ENCODE data around the gene DDRGK1.

Gene DDRGK1

DNA sequence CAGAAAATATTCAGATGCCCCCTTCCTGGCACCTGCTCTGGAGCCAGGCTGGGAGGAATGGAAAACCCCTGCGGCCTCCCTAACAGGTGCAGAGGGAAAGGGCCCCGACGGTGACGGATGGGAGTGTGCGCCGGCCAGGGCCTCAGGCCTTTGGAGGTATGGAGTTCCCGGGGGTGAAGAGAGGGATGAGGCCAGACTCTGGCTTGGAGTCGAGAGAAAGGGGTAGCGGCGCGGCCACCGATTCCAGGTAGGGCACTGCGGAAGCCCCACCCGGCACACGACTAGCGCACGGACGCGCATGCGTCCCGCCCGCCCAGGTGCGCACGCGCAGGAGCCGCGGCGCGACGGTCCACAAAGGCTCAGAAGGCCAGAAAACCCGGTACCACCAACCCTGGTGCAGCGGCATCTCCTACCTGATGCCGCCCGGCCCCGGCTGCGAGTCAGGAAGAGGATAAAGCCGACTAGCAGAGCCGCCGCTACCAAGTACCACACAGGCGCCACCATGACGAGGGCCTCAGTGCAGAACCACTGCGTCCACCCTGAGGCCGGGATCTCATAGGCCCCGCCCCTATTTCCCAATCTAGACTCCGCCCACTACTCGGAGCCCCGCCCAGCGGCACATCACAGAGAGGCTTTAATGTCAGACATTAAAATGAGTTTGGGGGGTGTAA lies at the start of gene DDRGK1:
Gene DDRGK1 (minus strand): TSS at position 559 of the 671 bp plus-strand sequence. CDS start 55 bp downstream, at position 504.
- DNase-seq (ENCODE audit: low read depth), result no peak

DNA sequence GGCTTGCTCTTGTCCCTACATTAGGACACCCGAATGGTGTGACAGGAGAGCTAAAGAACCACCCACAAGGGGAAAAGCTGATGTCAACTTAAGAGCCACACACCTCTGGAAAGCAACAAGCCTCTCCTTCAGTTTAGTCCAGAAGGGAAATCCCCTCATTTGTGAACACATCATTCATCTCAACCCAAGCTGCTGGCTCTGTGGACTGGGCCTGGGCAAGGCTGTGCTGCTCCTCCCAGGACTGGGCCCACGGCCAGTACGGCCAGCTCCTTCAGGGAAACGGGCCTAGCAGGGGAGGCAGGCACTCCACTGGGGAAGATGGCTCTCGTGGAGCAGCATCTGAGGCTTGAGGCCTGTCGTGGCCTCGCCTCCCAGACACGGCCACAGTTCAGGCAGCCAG lies 47.3 kb upstream of the DDRGK1 start:
- DNase-seq (ENCODE audit: low read depth), result no peak

DNA sequence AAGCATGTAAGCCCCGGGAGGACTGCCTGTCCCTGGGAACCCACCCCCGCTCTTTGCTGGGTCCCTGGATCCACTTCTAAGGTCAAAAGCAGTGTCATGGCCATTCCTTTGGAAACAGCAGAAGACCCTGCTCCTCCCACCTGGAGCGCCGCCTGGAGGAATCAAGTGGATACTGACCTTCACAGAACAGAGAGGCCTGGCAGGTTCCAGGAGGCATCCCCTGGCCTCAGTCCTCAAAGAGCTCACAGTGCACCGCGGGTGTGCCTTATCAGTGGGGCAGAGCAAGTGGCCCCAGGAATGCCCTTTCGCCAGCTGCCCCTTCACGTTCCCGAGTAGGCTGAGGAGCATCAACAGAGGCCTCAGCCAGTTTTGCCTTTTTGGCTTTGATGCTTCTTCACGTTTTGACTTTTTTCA lies 45.6 kb upstream of the DDRGK1 start:
- DNase-seq (ENCODE audit: low read depth), result no peak

DNA sequence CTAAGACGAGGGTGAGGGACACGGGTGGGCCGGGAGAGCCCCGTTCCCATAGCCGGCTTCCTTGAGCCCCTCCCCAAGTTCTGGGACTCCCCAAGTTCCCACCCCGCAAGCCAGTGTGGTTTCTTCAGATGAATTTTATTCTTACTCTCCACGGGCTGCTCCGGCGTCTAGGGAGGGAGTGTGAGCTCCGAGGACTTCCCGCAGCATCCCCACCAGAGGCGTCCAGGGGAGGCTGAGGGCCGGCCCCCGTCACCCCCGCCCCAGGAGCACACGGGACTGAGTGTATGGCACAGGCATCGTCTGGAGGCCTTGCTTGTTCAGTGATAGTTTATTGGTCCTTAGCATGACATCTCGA lies 44.5 kb upstream of the DDRGK1 start:
- DNase-seq (ENCODE audit: low read depth), result no peak

DNA sequence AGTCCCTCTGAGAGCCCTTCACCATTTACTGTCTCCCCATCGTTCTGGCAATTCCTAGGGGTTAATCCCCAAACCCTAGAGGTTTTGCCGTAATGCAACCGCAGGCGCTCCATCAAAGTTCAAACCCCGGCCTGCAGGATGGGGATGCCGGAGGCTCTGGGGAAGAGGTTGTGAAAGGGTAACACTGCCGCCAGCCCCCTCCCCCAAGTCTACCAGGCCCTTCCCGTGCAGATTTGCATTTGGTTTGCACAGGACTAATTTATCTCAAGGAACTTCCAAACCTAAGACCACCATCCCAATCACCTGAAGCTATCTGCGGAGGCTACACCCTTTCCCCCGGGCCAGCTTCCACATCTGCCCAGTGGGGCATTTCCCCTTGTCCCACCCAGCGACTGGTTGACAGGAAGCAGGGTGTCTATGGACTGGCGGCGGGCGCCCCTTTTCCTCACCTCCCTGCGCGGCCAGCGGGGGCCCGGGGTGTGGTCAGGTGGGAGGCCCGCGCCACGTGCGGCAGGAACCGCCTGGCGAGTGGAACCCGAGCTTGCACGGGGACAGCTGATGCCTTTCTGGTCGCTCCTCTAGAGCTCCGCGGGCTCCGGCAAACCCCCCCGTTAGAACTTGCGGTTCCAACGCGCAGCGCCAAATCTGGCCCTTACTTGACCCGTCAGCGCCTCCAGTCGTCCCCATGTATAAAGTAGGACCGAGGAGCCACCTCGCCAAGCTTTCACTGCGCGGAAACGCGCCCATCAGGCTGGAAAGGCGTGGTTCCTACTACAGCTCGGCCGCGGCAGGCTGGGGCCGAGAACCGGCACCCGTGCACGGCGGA lies 43.9 kb upstream of the DDRGK1 start:
- DNase-seq (ENCODE audit: low read depth), result no peak

DNA sequence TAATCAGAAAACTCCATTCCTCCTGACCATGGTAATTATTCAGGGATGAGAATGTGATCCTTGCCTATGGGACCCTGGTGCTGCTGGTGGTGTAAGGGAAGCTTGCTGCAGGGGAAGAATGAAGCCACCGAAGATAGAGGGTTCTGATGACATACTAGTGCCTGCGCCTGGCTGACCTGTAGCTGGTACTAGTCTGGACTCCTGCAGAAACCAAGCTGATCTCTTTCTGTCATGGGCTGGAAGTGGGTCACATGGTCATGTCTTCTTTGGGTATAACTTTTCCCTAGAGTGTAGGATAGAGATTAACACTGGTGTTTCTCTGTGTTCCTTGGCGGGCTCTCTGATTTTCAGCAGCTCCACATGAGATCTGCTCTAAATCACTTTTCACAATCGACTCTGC lies 43.2 kb upstream of the DDRGK1 start:
- no peak for DNase-seq (ENCODE audit: low read depth)

DNA sequence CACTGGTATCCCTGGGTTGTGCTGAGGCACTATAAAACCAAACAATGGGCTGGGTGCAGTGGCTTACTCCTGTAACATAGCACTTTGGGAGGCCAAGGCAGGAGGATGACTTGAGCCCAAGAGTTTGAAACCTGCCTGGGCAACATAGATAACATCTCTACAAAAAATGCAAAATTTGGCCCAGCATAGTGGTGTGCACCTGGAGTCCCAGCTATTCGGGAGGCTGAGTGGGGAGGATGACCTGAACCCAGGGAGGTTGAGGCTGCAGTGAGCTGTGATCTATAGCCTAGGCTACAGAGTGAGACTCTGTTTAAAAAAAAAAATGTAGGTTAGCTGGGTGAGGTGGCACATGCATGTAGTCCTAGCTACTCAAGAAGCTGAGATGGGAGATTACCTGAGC lies 42.2 kb upstream of the DDRGK1 start:
- no peak for DNase-seq (ENCODE audit: low read depth)

DNA sequence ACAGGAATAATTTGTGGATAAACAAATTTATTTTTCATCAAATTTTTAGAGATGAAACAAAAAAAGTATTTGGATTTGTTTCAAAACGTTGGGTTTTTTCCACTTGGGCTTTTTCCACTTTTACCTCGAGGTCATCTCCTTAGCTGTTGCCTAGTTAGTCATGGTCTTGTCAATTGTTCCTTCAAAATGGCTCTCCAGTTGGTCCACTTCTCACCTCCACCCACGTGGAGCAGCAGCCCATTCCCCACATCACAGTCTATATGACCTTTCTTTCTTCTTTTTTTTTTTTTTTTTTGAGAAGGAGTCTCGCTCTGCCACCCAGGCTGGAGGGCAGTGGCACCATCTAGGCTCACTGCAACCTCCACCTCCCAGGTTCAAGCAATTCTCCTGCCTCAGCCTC lies 41.2 kb upstream of the DDRGK1 start:
- DNase-seq (ENCODE audit: low read depth), result no peak

DNA sequence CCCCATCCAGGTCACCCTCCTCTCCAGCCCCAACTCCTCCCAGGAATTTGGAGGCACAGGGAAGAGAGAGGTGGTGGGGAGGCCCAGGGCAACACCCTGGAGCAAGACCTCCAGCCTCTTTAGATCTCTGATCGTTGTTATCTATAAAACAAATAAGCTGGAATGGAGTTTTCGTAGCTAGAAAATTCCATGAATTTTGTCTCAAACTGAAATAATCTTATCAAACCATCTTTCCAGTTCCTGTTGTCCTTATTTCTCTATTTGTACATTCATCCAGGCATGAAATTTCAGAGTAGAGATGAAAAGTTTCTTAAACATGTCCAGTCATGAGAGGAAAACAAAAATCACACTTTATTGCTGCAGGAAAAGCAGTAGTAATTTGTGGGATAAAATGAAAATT lies 40.7 kb upstream of the DDRGK1 start:
- no peak for DNase-seq (ENCODE audit: low read depth)

DNA sequence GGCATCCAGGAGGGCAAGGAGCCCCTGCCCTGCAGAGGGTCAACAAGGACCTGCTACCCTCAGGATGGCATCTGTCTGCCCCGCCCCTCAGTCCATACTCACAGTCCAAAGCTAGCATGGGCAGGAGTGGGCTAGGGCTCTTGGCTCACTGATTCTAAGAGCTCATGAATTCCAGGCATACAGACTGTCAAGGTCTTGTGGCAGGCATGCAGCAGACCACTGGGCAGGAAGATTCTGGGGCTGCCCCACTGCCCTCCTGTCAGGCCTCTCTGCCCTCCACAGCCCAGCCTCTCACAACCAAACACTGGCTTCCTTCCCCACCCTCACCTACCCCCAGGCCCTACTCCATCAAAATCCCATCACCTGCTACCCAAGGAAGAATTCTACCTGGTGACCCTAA lies 40.1 kb upstream of the DDRGK1 start:
- no peak for DNase-seq (ENCODE audit: low read depth)

DNA sequence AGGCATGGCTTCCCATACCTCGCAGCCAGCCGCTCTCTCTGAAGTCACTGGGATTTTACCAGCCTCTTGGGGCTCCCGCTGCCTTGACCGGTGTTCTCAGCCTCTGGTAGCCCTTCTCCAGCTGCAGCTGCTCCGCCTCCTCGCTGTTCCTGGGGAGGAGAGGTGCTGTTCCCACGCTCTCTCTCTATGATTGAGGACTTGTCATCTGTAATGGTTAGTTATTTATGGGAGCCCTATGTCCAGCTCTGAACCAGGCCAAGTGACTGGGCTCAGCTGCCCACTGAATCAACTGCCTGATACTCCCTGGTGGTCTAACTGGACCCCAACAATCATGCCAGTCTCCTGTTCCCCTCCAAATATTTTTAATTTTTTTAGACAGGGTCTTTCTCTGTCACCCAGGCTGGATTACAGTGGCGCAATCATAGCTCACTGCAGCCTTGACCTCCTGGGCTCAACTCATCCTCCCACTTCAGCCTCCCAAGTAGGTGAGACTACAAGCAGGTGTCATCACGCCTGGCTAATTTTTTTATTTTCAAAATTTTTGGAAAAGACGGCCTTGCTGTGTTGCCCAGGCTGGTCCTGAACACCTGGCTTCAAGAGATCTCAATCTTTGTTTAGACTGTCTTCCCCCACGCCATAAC lies 39.4 kb upstream of the DDRGK1 start:
- DNase-seq (ENCODE audit: low read depth), result no peak

DNA sequence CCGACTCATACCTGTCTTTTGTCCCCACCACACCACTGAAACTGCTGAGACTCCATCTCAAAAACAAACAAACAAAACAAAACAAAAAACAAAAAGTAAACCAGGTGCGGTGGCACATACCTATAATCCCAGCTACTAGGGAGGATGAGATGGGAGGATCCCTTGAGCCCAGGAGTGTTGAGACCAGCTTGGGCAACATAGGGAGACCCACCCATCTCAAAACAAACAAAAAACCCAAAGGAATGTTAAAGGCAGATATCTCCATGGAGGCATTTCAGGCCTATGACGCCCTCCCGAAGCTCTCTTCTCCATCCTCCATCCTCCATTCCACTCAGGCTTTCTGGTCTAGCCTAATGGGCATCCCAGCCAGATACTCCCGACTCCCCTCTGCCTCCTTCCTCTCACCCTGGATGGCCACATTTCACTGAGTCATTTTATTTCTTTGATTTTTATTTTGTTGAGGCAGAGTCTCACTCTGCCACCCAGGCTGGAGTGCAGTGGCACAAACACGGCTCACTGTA lies 37.8 kb upstream of the DDRGK1 start:
- no peak for DNase-seq (ENCODE audit: low read depth)

DNA sequence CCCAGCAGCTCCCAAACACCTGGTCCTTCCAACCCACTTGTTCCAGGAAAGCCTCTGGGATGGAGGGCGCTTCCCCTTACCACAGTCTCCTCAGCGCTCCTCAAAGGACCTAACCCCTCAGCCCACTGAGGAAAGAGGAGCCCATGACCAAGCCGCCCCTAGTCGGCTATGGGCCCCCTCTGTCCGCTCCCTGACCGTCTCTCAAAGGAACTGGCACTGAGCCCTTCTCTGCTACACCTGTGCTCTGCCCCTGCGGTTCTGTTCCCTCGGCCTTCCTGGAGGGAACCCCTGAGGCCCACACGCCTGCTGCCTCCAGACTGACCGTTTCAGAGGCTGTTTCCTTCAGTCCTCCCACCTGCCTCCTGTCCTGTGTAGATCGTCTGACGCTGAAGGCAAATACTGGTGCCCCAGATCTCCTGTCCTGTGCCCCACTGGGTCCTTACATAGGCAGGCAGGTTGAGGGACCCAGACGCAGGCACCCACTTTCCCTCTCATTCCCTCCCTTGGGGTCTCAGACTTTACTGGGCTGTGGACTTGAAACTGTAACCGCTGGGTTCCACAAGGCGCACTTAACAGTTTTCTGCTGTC lies 36.4 kb upstream of the DDRGK1 start:
- DNase-seq (ENCODE audit: low read depth), result no peak

DNA sequence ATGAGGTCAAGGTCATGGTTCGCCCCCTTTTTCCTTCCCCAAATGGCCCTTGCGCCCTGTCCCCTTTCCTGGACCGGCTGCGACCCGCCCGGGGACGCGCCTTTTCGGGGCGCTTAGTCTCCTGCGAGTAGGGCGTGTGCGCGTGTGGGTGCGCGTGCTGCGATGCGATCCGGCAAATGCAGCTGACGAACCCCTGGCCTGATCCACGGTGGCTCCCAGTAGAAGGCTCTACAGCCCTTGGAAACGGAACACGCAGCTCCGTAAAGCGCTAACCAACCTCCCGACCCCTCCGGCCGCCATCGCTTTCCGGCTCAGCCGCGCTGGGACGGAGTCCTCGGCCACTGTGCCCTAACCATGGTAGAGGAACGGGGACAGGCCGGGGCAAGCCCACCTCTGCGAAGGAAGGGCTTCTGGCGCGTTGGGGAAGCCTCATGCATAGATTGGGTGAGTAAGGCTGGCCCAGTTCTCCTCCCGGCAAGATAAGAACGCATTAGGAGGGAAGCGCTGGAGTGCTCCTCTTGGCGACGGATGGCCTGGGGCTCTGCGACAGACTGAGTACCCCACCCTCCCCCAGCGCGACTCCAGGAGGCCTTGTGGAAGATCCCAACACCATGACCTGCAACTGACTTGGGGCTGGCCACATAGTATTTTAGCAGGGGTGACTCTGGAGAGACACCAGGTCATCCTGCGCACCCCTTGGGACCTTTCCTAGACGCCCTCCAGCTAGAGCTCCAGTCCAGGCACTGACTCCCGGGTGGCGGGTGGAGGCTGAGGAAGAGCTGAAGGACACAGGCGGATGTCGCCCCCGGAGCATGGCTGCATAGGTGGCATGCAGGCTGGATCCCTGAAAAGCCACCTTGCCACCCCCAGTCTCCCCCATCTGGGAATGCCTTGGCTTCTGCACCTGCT lies 35.6 kb upstream of the DDRGK1 start:
- no peak for DNase-seq (ENCODE audit: low read depth)

DNA sequence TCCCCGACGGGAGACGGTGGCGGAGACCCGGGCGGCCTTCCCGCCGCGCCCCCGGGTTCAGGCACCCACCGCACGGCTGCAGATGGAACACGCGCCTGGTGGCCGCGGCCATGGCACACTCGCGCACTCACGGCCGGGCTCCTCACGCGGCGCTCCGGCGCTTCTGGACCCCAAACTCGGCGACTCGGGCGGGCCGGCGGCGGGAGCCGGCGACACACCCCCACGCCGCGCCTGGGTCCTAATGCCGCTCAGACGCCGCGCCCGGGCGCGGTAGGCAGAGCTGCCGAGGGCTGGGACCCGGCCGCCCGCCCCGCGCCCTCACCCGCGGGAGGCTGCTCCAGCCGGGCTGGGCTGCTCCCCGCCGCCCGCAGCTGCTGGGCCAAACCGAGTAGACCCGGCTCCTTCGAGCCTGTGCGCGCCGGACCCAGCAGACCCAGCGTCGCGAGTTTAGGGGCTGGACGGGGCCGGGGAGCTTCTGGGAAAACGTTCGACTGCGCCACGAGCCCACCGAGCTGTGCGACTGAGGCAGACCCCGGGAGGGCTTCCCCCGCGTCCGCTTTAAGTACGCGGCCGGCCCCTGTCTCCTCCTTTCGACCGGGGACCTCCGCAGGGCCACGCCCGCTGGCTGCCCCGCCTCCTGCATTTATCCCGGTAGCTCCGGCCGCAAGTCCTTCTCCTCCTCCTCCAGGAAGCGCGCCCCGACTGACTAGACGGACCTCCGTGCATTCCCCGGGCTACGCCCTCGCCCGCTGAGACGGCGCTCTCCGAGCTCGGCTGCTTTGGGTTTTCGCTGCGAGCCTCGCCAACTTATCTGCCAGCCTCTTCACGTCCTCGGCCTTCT lies 34.8 kb upstream of the DDRGK1 start, which contains the start of gene SLC4A11:
Gene SLC4A11 (minus strand): TSS at position 165 of the 841 bp plus-strand sequence. CDS start 53 bp downstream, at position 112.
- no peak for DNase-seq (ENCODE audit: low read depth)

DNA sequence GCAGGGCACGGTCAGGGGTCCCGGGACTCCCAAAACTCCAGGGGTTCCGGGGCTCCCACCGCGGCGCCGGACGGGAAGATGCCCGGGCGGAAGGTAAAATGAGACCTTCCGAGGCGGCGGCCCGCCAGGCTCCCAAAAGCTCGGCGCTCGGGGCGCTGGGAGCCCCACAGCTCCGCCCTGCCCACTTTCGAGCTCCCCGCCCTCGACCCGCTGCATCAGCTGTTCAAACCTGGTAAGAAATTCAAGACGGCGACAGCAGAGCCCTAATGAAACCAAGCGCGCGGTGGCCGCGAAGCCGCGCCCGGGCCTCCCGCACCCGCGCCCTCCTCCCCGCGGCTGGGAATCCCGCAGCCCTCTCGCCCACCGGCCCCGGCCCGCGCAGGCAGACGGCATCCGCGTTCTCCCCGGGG lies 34.1 kb upstream of the DDRGK1 start:
- DNase-seq (ENCODE audit: low read depth), result no peak

DNA sequence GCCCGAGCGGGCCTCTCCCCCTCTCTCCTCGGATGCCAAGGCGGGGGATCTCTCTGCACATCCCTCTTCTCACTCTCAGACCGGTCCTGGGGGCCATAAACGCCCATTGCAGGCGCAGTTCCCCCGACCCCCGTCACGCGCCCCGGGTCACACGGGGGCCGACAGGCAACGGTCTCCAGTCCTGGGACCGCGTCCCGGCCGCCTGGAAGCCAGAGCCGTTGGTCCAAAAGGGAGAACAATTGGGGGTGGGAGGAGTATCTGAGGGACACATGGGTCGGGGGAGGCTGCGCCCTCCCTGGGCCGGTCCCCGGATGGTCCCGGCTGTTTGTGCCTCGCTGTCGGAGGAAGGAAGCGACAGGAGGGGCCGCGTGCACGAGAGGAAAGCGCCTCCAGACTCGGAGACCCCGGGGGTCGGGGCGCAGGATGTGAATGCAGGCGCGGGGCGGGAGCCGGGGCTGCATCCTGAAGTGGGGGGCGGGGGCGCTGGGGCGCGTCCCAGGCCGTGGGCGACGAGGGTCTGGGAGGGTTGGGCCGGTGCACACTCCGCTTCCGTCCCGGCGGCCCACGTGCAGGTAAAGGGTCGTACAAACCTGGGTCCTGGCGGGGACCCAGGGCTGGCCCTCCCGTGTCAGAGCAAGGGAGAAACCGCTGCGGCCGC lies 33.6 kb upstream of the DDRGK1 start:
- DNase-seq (ENCODE audit: low read depth), result no peak

DNA sequence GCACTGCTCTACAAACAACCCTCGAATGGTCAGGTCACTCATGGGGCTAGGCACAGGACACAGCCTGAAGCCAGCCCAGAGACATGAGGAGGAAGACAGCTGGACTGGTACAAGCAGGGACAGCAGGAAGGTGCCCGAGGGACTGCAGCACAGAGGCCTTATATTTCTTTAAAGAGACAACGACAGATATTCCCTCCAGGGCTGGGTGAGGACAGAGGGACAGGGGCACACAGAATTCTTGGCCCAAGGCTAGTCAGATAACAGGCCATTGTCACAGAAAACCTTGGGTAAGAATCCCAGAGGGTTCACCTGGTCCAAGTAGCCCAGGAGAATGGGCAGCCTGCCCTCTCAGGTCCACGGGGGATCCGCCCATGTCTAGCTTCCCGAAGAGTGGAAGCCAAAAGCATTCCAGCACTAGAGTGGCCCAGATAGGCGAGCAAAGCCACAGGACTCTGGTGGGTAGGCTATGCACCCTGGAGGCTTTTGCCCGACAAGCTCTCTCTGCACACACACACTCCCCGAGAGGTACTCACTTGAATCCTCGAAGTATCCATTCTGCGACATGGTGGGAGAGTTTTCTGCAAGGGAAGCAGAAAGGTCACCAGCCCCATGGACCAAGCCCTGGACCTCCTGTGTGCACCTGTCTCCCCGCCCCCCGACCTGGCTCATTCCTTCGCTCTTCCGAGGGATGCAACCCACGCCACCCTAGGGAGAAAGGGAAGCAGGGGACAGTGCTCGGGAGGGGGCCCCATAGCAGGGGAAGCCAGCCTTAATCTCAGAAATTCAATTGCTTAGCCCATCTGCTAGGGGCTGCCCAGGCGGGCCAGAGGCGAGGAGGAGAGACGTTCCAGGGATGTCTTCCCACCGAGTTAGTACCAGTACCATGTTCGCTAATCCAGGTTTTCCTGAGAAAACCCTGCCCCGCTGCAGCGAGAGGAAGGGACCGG lies 32.8 kb upstream of the DDRGK1 start:
- DNase-seq (ENCODE audit: low read depth), result no peak
